LNCAP (cell line): Measurements from ENCODE around the gene DGCR6L.

Experiments
- CTCF ChIP-seq: fragments of 450-650 bp; IDR thresholded peaks from 2 replicates; pipeline ENCODE4 v1.5.1; 2017; ENCODE audit warnings: mild to moderate bottlenecking

Gene DGCR6L

GRCh38 chr22:20316217-20316843, 3.5 kb downstream of the DGCR6L start:
- TF ChIP-seq CTCF: no peak

- TF ChIP-seq CTCF: no peak
Measured at GRCh38 chr22:20315337-20316216, 4.3 kb downstream of the DGCR6L start.

DNA sequence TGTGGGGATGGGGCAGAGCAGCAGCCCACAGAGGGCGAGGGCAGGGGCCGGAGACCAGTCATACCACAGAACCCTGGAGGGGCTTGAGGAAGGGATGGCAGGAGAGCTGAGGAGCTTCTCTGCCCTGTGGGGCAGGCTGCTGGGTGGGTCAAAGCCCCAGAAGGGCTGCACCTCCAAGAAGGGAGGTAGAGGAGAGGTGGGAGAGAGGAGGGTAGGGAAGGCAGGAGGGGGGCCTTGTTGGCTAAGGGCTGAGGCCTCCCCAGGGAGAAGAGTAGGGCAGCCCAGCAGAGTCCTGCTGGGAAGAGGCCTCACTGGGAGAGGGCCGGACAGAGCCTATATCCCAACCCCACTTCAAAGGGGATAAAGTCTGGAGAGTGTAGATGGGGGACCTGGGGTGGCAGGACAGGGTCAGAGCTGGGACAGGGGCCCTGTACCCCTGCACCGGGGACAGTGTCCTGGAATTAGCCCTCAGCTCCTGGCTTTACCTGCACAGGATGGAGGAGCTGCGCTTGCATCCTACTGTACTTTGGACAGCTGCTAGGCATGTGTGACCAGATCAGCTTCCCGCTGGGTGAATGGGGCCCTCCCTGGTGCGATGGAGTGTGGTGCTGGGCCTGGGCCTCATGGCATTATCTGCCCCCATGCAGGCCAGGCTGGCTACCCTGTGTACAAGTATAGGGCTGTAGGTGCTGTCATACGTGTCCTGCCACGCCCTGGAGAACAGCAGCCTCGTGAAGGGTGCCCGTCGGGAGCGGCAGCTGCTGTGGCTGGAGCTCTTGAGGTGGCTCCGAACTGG, 7.3 kb downstream of the DGCR6L start:
- no peak for TF ChIP-seq CTCF

DNA sequence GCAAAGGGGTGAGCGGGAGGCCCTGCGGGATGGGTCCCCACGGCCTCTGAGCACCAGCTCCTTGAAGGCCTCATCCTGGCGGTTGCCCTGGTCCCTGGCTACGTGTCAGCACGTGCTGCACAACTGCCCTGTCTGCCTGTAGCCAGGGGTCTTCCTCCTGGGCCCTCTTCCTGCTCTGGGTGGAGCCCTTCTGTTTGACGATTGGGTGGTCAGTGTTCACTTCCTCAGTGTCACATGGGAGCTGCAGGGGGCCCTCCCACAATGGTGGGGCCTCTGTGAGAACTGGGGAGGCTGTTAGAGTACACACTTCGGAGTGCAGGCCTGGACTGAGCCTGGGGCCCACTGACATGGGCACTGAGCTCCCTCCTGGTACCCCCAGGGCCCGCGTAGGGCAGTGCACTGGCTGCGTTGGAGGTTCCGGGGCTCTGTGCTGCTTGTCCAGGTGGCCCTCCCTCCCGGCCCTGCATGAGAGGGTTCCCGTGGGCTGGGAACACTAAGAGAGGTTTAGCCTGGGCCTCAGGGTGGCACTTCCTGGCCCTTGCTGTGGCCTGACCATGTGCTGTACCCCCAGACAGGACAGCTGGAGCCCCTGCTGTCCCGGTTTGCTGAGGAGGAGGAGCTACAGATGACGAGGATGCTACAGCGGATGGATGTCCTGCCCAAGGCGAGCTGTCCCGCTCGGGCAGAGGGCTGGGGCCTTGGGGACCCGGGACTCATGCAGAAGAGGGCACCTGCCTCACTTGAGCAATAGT, 13.8 kb downstream of the DGCR6L start:
- no peak for TF ChIP-seq CTCF

- no peak for TF ChIP-seq CTCF
Measured at GRCh38 chr22:20304646-20305045, 15.2 kb downstream of the DGCR6L start.

GRCh38 chr22:20302438-20303228, 17.2 kb downstream of the DGCR6L start:
- no peak for TF ChIP-seq CTCF
